K562 (cell line): ENCODE measurements around the gene CZIB. TPM values are rescaled to one million over a fixed set of nuclear protein-coding genes. Genes with fewer than 3 reads are reported as not detected.

Experiments used
- AFF4 ChIP-seq: sonication (generic); formaldehyde crosslinking; IDR thresholded peaks from 2 replicates; pipeline ENCODE4 v1.8.0; 2023; ENCODE audit warnings: mild to moderate bottlenecking, missing genetic modification reagents
- BDP1 ChIP-seq: IDR thresholded peaks from 3 replicates; pipeline ENCODE4 v1.6.1; 2011; ENCODE audit not compliant: insufficient read length, insufficient read depth
- HNRNPUL1 ChIP-seq: fragments of 200-400 bp; formaldehyde crosslinking; IDR thresholded peaks from 2 replicates; pipeline ENCODE4 v1.6.1; 2017; ENCODE audit warnings: low read length
- MTF1 ChIP-seq: fragments of 250-450 bp; sonication (Bioruptor Pico); IDR thresholded peaks from 2 replicates; pipeline ENCODE4 v1.9.0; 2021; ENCODE audit warnings: moderate library complexity, mild to moderate bottlenecking, inconsistent platforms, borderline replicate concordance
- MYBL2 ChIP-seq, 2 experiments: fragments of 450-650 bp in 1 of 2; sonication (generic) in 1 of 2; formaldehyde crosslinking in 1 of 2; IDR thresholded peaks; 2 replicates each; pipeline versions ENCODE4 v1.6.1 to v1.8.1; 2017 to 2022; ENCODE audit warnings: borderline replicate concordance in 1 of 2, inconsistent platforms in 1 of 2, low read depth in 1 of 2, mild to moderate bottlenecking in 1 of 2, missing genetic modification reagents in 1 of 2, moderate library complexity in 1 of 2
- PHB ChIP-seq: fragments of 250-450 bp; sonication (Bioruptor Pico); IDR thresholded peaks from 2 replicates; pipeline ENCODE4 v1.5.0; 2021
- UBTF ChIP-seq, 2 experiments: IDR thresholded peaks; 2 replicates each; pipeline ENCODE4 v1.6.1; 2012; ENCODE audit warnings: improper control_type of control experiment in 2 of 2, low read depth in 2 of 2, low read length in 2 of 2, borderline replicate concordance in 1 of 2
- ZNF133 ChIP-seq: fragments of 250-450 bp; sonication (Bioruptor Pico); IDR thresholded peaks from 2 replicates; pipeline ENCODE4 v1.4.0; 2020; ENCODE audit warnings: mild to moderate bottlenecking
- ZNF77 ChIP-seq: fragments of 250-450 bp; sonication (Bioruptor Pico); IDR thresholded peaks from 2 replicates; pipeline ENCODE4 v1.5.0; 2020
- ZNF785 ChIP-seq: fragments of 250-450 bp; sonication (Bioruptor Pico); IDR thresholded peaks from 2 replicates; pipeline ENCODE4 v1.4.0; 2020; ENCODE audit warnings: mild to moderate bottlenecking
- polyA plus RNA-seq, 8 experiments: library from polyadenylated mRNA; depleted of rRNA in 4 of 8; stranded (reverse) in 5 of 8; unstranded in 3 of 8; fragments of >200 nt; fragmentation: Nextera tagmentation in 2 of 8; fragmentation: Illumina TruSeq in 1 of 8; extraction: Ambion mirVana in 2 of 8; extraction: Trizol in 1 of 8; gene quantifications; 2 replicates each; pipeline versions ENCODE4 v1.2.1 to v1.2.3, GENCODE V29; 2011 to 2014; ENCODE audit warnings: inconsistent platforms in 1 of 8, missing spikeins in 1 of 8
- total RNA-seq, 7 experiments: library from RNA; depleted of rRNA in 6 of 7; stranded (reverse); fragments of >200 nt in 6 of 7; fragmentation: Illumina TruSeq in 2 of 7; extraction: Trizol in 2 of 7; gene quantifications; 2 replicates each; pipeline versions ENCODE4 v1.2.1 to v1.2.3, GENCODE V29; 2011 to 2021; ENCODE audit warnings: low replicate concordance in 1 of 7

Gene CZIB
- total and polyA plus RNA-seq, 9 of the 15 experiments (the other 6 are each of a cell fraction or from before 2014, with no cell fraction given), result 52.6 to 111 (median 80.0) TPM

GRCh38 chr1:53260631-53261247, 40.3 kb upstream of the CZIB start (continued):
- no peak for TF ChIP-seq ZNF133 (CRISPR knock-in tag)
- no peak for TF ChIP-seq MYBL2 (IDR thresholded peaks at IDR 0.05; ENCODE audit: low read depth)
- no peak for TF ChIP-seq MYBL2 (CRISPR knock-in tag; IDR thresholded peaks at IDR 0.05; ENCODE audit: borderline replicate concordance)
- no peak for TF ChIP-seq MTF1 (CRISPR knock-in tag)
- TF ChIP-seq ZNF785 (CRISPR knock-in tag), result no peak
- no peak for TF ChIP-seq ZNF77 (CRISPR knock-in tag)
- no peak for TF ChIP-seq HNRNPUL1
- TF ChIP-seq BDP1, result no peak
- TF ChIP-seq UBTF (IDR thresholded peaks at IDR 0.05; ENCODE audit: borderline replicate concordance in 1 of 2, low read depth in 2 of 2, low read length in 2 of 2), result no peak
- no peak for TF ChIP-seq AFF4 (CRISPR knock-in tag)
- no peak for TF ChIP-seq PHB
